NT2/D1 (cell line): Measurements from ENCODE around the gene PKP1.

ENCODE experiments used
- SUZ12 ChIP-seq: IDR thresholded peaks from 2 replicates; pipeline ENCODE4 v1.6.1; 2011; ENCODE audit not compliant: insufficient read length, insufficient read depth; ENCODE audit errors: extremely low read depth
- YY1 ChIP-seq: IDR thresholded peaks from 2 replicates; pipeline ENCODE4 v1.6.1; 2011; ENCODE audit not compliant: insufficient read length, insufficient read depth
- ZNF274 ChIP-seq: IDR thresholded peaks from 2 replicates; pipeline ENCODE4 v1.6.1; 2011; ENCODE audit warnings: mild to moderate bottlenecking, low read depth, low read length

DNA sequence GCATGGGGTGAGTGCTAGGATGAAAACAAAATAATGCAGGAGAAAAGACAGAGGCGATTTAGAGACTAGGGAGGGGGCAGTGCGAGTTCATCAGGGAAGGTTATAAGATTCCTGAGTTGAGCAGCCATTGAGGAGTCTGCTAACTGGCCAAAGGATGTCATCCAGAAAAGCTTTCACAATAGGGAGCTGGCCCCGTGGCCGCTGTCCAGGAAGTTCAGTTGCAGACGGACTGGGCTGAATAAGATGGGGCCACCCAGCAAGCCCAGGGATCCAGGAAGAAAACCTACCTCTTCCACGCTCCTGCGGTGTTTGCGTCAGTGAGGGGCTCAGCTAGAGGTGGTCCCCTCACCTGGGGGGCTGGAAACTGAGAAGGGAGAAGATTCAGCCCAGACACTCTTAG, 4.0 kb upstream of the PKP1 start:
- TF ChIP-seq SUZ12 (no peak), ZNF274 (no peak), YY1 (no peak)
